Fibroblast of skin of scalp (primary cell): ENCODE results near the gene PRDX5.
A peak's percentile ranks its signal among the peaks of the same experiment; 100 is the strongest.

ENCODE experiments used
- DNase-seq: peaks from one replicate; pipeline ENCODE4 v3.0.0-alpha.2; 2013

Gene PRDX5

DNA sequence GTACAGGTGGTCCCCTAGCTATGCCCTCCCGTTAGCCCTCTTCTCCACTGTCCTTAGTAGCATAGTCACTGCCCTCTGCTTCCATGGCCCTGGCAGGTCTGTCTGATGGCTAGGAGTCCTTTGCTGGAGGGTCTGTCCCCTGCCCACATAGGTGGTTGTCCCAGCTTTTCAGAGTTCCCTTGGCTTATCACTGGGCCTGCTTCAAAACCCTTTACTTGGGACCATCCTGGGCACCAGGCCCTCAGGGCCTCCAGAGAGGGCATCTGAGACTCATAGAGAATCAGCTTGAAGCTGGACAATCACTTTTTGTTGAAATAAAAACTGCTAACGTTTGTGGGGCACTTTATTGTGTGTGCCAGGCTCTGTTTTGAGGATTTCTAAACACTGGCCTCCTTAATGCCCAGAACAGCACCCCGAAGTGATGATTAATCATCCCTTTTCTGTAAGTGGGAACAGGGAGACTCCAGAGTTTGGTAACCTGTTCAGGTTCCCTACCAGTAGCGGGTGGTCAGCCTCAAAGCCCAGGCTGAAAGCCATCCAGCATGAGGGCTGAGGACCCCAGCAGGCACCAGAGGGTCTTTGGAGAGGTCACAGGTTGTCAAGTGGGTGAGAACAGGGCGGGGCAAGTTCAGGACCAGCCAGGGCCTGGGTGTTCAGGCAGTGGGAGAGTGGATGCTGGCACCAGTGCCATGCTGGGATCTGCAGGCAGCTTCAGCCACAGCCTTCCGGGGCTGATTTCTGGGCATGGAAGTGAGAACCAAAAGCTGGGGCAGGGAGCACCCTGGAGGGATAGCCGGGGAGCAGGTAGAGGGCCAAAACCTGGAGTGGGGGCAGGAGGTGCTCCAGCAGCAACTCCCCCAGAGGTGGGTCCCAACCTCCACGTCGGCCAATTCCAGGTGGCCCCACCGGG, 27.3 kb upstream of the PRDX5 start:
- DNase-seq = no peak

DNA sequence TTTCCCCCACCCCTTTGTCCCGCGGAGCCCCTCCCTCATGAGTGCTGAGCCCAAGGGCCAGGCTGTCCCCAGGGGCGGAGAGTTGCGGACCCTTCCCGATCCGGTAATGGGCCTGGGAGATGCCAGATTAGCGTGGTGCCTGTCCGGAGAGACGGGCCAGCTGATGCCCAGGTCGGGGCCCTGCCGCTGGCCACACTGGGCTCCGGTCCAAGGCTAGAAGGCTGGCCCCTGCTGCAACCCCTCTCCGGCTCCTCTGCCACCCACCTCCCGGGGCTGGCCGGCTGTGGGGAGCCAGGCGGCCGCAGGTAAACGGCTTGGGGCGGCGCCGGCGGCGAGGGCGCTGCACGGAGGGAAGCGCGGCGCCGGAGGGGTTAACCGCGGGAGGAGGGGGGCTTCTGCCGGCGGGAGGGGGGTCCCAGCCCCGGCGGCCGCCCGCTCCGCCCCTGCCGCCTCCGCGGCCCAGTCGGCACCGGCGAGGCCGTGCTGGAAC, 26.6 kb upstream of the PRDX5 start, which contains the start of gene KCNK4:
TSS of gene KCNK4 (plus strand) at position 41 of the 490 bp plus-strand sequence. CDS start 1,717 bp downstream, outside the sequence.
- no peak for DNase-seq

DNA sequence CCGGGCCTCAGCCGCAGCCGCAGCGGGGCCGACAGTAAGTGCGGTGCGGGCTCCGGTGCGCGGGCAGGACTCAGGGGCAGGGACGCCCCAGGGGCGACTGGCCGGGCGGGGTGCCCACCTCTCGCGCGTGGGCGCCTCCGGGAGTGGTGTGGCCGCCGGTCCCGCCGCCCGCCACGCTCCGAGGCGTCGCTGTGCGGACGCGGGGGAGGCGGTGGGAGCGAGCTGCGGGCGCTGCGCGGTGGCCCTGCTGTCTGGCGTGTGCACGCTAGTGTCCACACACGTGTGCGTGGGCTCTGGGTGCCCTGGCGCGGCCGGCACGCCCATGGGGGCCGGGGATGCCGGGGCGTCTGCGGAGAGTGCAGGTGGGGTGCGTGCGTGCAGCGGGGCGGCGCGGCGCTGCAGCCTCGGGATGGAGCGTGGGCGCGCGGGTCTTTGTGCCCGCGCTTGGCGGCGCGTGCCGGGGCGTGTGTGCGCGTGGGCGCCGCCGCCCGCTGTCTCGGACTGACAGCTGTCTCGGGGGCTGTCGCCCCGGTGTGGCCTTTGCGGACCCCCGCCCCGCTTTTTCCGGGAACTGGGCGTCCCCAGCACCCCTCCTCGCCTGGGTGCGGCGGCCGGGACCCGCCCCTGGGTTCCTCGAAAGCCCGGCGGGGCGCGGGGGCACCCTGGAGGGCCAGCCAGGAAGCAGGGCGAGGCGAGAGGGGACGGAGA, 26.0 kb upstream of the PRDX5 start:
- DNase-seq = no peak

DNA sequence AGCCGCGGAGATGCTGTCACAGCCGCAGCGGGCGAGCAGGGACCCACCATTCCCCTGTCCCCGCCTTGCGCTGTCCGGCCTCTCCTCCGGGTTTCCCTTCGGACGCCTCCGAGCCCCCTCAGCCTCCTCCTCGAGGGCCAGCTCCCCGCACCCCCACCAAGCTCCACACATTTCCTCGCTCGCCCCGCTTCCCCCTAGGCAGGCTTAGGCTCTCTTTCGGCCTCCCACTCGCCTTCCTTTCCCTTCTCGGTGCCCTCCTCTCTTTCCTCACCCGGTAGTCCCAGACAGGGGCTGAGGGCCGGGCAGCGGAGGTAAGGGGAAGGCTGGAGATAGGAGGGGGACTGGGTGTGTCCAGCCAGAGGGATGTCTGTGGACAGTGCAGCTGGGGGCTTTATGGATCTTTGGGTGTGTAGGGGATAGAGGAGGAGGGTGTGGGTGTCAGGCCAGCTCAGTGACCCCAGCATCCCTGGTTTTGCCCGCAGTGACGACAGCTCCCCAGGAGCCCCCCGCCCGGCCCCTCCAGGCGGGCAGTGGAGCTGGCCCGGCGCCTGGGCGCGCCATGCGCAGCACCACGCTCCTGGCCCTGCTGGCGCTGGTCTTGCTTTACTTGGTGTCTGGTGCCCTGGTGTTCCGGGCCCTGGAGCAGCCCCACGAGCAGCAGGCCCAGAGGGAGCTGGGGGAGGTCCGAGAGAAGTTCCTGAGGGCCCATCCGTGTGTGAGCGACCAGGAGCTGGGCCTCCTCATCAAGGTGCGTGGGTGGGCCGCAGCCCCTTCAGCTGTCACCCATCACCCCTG, 25.3 kb upstream of the PRDX5 start:
- DNase-seq = no peak

DNA sequence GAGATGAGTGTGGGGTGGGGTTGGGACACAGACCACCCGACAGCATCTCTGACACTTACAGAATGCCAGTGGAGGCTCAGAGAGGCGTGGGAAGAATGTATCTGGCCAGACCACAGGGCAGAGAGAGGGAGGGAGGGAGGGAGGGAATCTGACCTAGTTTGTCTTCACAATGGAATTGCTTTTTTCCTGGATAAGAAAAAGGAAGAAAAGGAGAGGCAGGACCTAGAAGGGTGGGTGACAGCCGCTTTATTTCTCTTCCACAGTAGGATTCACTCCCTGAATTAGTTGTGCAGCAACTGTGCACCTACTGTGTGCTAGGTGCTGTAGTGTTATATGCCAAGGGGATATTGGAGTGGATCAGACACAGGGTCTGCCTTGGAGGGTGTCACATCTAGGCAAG, 23.1 kb upstream of the PRDX5 start:
- DNase-seq = peak; percentile 41

- no peak for DNase-seq
Observed at GRCh38 chr11:64295760-64296159, 22.2 kb upstream of the PRDX5 start.

DNA sequence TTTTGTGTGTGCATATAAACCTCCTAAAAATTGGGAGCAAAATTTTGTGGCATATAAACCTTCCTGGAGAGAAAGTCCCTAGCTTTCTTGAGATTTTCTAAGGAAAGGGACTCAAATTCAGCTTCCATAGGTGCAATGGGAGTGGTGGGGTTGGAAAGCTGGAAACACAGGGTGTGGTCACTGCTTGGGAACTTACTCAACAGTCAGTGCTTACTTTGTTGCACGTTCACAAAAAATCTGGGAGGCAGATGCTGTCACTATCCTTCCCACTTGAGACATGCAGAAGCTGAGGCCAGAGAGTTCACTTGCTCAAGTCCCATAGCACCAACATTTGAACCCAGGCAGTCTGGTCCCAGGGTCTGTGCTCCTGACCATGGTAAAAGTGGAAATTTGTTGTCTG, 21.7 kb upstream of the PRDX5 start:
- no peak for DNase-seq

- DNase-seq = no peak
Observed at GRCh38 chr11:64296830-64297698, 20.9 kb upstream of the PRDX5 start.

DNA sequence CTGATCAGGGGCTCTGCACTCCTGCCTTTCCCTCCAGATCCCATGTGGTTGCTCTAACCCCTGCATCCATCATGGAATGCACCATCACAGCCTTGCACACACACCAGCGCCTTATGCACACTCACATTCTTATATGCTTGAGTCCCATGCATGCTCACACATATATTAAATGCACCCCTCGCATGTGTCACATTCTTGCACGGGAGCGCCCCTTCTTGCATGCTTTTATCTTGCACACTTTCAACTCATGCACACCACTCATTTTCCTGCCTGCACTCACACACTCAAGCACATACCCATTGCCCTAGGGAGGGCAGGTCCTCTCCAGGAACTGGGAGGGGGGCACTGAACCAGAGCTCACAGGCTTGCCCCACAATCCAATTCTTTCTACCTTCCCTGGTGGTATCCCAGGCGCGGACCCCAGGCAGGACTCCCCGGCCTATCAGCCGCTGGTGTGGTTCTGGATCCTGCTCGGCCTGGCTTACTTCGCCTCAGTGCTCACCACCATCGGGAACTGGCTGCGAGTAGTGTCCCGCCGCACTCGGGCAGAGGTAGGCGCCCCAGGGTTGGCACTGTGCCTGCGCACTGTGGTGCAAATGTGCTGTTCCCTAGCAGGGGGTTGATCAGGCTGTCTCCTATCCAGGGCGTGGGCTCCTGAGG, 20.1 kb upstream of the PRDX5 start:
- no peak for DNase-seq

GRCh38 chr11:64298966-64299846, 18.7 kb upstream of the PRDX5 start:
- DNase-seq = no peak

DNA sequence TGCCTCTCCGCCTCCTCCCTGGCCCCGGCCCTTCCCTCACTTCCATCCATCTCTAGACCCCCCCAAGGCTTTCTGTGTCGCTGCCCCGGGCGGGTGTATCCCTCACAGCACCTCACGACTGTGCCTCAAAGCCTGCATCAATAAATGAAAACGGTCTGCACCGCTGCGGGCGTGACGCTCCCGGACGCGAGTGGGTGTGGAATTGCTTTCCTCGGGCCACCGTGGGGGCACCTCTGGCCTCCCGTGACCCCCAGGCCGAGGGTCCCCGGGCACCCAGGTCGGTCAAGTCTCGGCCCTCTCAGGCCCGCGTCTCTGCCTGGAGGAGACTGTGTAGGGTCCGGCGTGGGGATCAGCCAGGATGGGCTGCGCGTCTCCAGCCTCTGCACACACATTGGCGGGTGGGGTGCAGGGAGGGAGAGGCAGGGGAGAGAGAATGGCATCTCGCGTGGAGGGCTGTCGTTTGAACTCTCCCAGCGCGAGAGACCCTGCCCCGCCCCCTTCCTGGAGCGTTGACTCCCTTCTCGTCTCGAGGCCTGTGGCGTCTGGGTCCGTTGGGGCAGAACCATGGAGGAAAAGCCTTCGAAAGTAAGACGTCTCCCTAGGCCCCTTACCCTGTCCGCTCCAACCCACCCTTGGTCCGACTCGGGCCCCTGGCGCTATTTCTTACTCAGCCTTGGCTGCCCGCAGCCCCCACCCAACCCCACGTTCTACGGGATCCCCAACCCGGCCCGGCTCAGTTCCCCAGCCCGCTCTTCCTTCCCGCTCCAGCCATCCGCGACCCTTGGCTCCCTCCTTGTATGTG, 17.9 kb upstream of the PRDX5 start, which contains the start of gene CATSPERZ:
TSS of gene CATSPERZ (plus strand) at position 512 of the 802 bp plus-strand sequence. CDS start at position 565, 53 bp downstream.
- no peak for DNase-seq

DNA sequence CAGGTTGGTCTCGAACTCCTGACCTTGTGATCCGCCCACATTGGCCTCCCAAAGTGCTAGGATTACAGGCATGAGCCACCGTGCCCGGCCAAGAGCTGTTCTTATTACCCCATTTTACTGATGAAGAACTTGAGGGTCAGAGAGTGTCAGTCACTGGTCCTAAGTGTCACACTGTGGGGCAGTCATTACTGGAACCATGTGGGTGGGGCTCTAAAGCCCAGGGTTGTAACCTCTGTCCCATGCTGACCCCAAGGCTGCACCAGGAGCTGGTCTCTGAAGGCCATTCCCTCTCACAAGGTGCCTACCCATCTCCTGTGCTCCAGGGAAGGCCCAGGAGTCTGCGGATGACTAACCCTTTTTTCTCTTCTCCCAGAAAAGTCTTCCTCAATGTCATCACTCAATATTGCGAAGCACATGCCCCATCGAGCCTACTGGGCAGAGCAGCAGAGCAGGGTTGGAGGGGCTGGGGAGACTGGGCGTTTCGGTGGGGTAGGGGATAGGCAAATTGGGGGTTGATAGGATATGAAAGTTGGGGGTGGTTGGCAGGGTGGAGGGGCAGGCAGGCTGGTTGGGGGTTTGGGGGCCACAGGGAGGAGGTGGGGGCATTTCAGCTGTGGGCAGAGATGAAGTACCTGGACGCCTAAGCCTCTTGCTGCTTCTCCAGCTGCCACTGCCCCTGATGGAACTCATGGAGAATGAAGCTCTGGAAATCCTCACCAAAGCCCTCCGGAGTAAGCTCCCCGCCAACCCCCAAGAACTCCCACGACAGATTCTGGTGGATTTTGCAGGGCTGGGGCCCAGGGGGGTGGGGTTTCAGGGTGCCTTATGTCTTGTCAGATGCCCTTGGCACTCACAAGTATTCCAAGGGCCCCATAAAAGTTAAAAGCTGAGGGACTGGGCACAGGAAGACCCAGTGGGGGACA, 14.6 kb upstream of the PRDX5 start:
- DNase-seq = no peak

- no peak for DNase-seq
Observed at GRCh38 chr11:64304032-64304315, 13.9 kb upstream of the PRDX5 start.

- peak; percentile 88 for DNase-seq
Observed at GRCh38 chr11:64304316-64305072, 13.4 kb upstream of the PRDX5 start.

- peak; percentile 97 for DNase-seq
Observed at GRCh38 chr11:64305075-64305690, 12.7 kb upstream of the PRDX5 start, which contains the start of gene ESRRA. Gene ESRRA, plus strand, starts transcription at chr11:64305524. Its CDS starts 1,656 bp downstream, at chr11:64307180.

DNA sequence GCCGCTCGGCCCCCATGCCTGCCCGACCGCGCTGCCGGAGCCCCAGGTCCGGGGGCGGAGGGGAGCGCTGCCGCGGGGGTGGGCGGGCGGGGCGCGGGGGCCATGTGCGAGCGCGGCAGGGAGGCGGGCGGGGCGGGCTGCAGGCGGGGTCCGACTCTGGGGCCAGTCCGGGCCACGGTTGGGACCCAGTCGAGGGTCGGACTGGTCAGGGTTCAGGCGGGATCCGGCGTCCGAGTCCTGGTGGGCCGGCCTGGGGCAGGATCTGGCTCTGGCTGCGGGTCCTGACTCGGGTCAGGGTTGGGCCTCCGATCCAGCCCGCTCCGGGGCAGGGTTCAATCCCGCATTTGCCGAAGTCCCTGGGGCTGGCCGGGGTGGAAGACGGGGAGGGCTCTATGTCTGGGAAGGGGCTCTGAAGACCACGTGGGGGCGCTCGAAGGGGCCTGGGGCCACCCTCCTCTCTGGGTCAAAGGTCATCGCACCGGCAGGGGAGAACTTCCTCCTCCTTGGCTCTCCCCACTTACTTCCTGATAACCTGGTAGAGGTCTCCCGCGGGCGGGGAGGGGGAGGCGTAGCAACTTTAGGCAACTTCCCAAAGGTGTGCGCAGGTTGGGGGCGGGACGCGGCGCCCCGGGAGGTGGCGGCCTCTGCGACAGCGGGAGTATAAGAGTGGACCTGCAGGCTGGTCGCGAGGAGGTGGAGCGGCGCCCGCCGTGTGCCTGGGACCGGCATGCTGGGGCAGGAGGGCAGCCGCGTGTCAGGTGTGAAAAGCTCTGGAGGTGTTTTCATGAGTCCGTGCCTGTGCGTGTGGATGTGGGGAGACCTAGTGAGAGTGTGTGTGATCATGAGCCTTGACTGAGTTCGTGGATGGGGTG, 12.0 kb upstream of the PRDX5 start:
- peak; percentile 53 for DNase-seq
